Neural progenitor cell (in vitro differentiated cells): ENCODE measurements around the gene PCNX2. TPM values are rescaled to one million over a fixed set of nuclear protein-coding genes. Genes with fewer than 3 reads are reported as not detected.
A peak's percentile ranks its signal among the peaks of the same experiment; 100 is the strongest.

Experiments
- DNase-seq: peaks from one replicate; pipeline ENCODE4 v3.0.0-alpha.2; 2016; ENCODE audit warnings: low spot score
- H2AFZ ChIP-seq: fragments of 200-600 bp; sonication (generic); replicated peaks from 2 replicates; pipeline ENCODE4 v1.6.1; 2016; ENCODE audit warnings: antibody characterized with exemption
- H3F3A ChIP-seq: fragments of 200-600 bp; sonication (generic); 2 replicates; pipeline ENCODE4 v1.6.1; 2016; ENCODE audit warnings: antibody characterized with exemption, low read depth
- H3K27ac ChIP-seq: fragments of 200-600 bp; sonication (generic); 2 replicates; pipeline ENCODE4 v1.5.1; 2016; ENCODE audit warnings: mild to moderate bottlenecking
- H3K27me3 ChIP-seq: fragments of 200-600 bp; sonication (generic); 2 replicates; pipeline ENCODE4 v1.6.1; 2016; ENCODE audit warnings: mild to moderate bottlenecking, moderate library complexity
- H3K36me3 ChIP-seq: fragments of 200-600 bp; sonication (generic); 2 replicates; pipeline ENCODE4 v1.5.1; 2016
- H3K4me1 ChIP-seq: fragments of 200-600 bp; sonication (generic); 2 replicates; pipeline ENCODE4 v1.6.1; 2016; ENCODE audit warnings: mixed run types
- H3K4me2 ChIP-seq: fragments of 200-600 bp; sonication (generic); 2 replicates; pipeline ENCODE4 v1.6.1; 2016
- H3K4me3 ChIP-seq: fragments of 200-600 bp; sonication (generic); 2 replicates; pipeline ENCODE4 v1.5.1; 2016
- H3K79me2 ChIP-seq: fragments of 200-600 bp; sonication (generic); 2 replicates; pipeline ENCODE4 v1.6.1; 2016; ENCODE audit warnings: low read depth
- H3K9ac ChIP-seq: fragments of 200-600 bp; sonication (generic); 2 replicates; pipeline ENCODE4 v1.6.1; 2016
- H3K9me3 ChIP-seq: fragments of 200-600 bp; sonication (generic); 2 replicates; pipeline ENCODE4 v1.5.1; 2016; ENCODE audit warnings: low read depth
- H4K20me1 ChIP-seq: fragments of 200-600 bp; sonication (generic); 2 replicates; pipeline ENCODE4 v1.6.1; 2016; ENCODE audit warnings: low read depth
- H3K27ac Mint-ChIP-seq: 3 replicates; pipeline ENCODE4 v1.8.0; 2021; ENCODE audit warnings: mixed read lengths
- H3K27me3 Mint-ChIP-seq: 2 replicates; pipeline ENCODE4 v1.8.0; 2022; ENCODE audit warnings: low read depth, mild to moderate bottlenecking, inconsistent platforms, moderate library complexity, mixed read lengths; ENCODE audit not compliant: insufficient read depth
- H3K36me3 Mint-ChIP-seq: 3 replicates; pipeline ENCODE4 v1.8.0; 2021; ENCODE audit warnings: mixed read lengths
- H3K4me1 Mint-ChIP-seq: 3 replicates; pipeline ENCODE4 v1.8.0; 2021; ENCODE audit warnings: mixed read lengths
- H3K4me3 Mint-ChIP-seq: 3 replicates; pipeline ENCODE4 v1.8.0; 2021; ENCODE audit warnings: mild to moderate bottlenecking, moderate library complexity, mixed read lengths
- H3K9me3 Mint-ChIP-seq: 3 replicates; pipeline ENCODE4 v1.8.0; 2020; ENCODE audit warnings: mixed read lengths
- EZH2 ChIP-seq: fragments of 200-600 bp; sonication (generic); IDR thresholded peaks from 2 replicates; pipeline ENCODE4 v1.6.1; 2017; ENCODE audit warnings: antibody characterized with exemption, mild to moderate bottlenecking, moderate library complexity
- EZH2phosphoT487 ChIP-seq: fragments of 200-600 bp; sonication (generic); IDR thresholded peaks from 2 replicates; pipeline ENCODE4 v1.6.1; 2017; ENCODE audit warnings: antibody characterized with exemption
- total RNA-seq: library from RNA; depleted of rRNA; stranded (reverse); fragments of >200 nt; gene quantifications from 2 replicates; pipeline ENCODE4 v1.2.3, GENCODE V29; 2015; ENCODE audit warnings: low replicate concordance
- TF ChIP-seq, protein P1 (sequence below): fragments of 200-600 bp; sonication (generic); IDR thresholded peaks from 2 replicates; pipeline ENCODE4 v1.5.1; 2017; ENCODE audit warnings: antibody characterized with exemption, mild to moderate bottlenecking

The PCNX2 gene, protein sequence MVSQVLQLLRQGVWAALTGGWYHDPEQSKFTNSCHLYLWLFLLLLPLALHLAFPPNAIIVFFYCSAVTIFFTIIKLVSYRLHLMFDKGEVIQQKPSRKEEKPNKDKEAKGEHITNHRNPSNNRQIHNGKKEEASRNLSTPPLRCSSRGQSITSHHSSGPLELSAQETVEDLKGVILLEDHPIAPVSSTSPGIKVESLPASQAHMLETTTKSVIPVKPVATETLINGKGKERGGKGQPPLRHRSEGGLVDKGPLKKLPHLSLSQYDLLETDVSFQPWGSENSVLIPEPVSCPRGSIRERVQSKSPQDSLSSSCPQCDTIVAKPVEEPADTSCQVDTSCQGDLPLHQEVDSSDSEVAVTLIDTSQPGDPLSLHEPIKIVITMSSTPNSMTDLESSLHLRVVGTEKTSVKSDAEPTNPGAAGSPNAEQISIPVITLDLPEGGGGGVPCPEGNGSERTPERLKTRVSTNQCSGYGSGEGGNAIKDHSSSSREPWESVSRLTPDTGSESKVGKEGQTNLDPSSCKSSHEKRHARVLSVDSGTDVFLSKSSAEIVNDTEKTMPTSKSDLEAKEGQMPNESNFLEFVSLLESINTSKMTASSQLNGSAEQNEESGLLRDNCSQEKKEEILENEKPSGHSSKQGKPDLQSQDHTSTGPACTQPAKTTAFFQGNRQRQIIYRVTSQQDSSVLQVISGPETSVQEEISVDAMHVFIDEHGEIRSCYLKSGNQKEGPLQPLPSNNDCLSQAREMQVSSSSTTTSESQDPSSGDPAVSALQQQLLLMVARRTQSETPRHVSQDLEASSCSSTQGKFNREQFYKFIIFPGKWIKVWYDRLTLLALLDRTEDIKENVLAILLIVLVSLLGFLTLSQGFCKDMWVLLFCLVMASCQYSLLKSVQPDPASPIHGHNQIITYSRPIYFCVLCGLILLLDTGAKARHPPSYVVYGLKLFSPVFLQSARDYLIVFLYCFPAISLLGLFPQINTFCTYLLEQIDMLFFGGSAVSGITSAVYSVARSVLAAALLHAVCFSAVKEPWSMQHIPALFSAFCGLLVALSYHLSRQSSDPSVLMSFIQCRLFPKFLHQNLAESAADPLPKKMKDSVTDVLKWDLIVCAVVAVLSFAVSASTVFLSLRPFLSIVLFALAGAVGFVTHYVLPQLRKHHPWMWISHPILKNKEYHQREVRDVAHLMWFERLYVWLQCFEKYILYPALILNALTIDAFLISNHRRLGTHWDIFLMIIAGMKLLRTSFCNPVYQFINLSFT (N-terminal part only)
- total RNA-seq: 26.2 and 30.8 TPM in 2 replicates

DNA sequence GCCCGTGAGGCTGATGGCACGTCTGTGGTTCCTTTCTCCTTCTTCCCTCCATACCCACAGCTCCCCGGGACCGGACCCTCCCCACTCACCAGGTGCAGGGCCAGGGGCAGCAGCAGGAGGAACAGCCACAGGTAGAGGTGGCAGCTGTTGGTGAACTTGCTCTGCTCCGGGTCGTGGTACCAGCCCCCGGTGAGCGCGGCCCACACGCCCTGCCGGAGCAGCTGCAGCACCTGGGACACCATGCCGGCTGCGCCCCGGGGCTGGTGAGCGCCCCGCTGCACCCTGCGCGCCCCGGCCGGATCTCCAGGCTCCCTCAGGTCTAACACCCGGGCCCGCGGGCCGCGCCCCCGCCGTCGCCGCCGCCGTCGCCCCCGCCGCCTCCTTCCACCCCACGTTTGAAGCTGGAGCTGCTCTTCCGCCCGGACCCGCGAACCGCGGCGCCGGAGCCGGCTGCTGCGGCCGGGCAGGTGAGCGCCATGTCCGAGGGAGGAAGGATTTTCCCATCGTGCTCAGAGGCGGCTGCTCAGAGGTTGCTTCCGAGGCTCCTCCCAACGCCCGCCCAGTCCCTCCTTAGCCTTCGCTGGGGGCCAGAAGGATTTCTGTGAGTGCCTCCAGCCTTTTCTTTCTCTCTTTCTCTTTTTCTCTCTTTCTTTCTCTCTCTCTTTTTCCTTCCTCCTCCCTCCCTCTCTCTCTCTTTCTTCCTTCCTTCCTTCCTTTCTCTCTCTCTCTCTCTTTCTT lies at the start of gene PCNX2:
TSS of gene PCNX2 (minus strand) at position 489 of the 738 bp plus-strand sequence. CDS start at position 242, 247 bp downstream.
- Mint-ChIP-seq H3K27me3 (peaks cover 2% of the 10 kb centered on the region), H3K36me3 (no peaks in the 10 kb centered on the region), H3K4me1 (peaks cover 14% of the 10 kb centered on the region), H3K9me3 (no peaks in the 10 kb centered on the region), H3K4me3 (peak within 1 kb of the TSS; percentile 91), H3K27ac (no peak within 1 kb of the TSS)
- Histone ChIP-seq H3K27ac (no peak within 1 kb of the TSS), H3K4me1 (peaks cover 10% of the 10 kb centered on the region), H4K20me1 (peaks cover 24% of the 10 kb centered on the region), H3K79me2 (peaks cover 47% of the 10 kb centered on the region), H3K36me3 (no peaks in the 10 kb centered on the region), H3K27me3 (no peaks in the 10 kb centered on the region), H2AFZ (peak within 1 kb of the TSS; percentile 86), H3K9me3 (no peaks in the 10 kb centered on the region), H3K4me3 (peak within 1 kb of the TSS; percentile 81), H3F3A (peaks cover 6% of the 10 kb centered on the region), H3K9ac (no peak within 1 kb of the TSS), H3K4me2 (peak within 1 kb of the TSS; percentile 89)
- TF ChIP-seq EZH2phosphoT487 (no peak), EZH2 (no peak)
- TF ChIP-seq, protein P1, sequence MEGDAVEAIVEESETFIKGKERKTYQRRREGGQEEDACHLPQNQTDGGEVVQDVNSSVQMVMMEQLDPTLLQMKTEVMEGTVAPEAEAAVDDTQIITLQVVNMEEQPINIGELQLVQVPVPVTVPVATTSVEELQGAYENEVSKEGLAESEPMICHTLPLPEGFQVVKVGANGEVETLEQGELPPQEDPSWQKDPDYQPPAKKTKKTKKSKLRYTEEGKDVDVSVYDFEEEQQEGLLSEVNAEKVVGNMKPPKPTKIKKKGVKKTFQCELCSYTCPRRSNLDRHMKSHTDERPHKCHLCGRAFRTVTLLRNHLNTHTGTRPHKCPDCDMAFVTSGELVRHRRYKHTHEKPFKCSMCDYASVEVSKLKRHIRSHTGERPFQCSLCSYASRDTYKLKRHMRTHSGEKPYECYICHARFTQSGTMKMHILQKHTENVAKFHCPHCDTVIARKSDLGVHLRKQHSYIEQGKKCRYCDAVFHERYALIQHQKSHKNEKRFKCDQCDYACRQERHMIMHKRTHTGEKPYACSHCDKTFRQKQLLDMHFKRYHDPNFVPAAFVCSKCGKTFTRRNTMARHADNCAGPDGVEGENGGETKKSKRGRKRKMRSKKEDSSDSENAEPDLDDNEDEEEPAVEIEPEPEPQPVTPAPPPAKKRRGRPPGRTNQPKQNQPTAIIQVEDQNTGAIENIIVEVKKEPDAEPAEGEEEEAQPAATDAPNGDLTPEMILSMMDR: no peak
- DNase-seq: peak; percentile 85

DNA sequence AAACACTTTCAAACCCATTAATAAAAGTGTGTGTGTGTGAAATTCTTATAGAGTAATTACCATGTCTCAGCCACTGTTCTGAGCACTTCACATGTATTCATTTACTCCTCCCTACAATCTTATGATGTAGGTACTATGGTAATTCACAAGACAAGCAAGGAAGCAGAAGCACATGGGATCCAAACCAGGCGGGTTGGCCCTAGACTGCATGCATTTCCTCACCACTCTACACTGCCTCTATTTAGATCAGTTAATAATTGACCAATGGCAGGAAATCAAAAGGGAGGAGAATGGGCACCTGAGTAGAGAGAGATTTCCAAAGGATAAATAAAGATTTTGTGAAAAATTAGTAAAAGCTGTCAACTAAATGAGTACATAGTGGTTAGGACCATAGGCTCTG lies 47.7 kb upstream of the PCNX2 start:
- no peak overlapping the region for H3K4me3 Mint-ChIP-seq
- H3K36me3 Mint-ChIP-seq: no peaks in the 10 kb centered on the region
- no peak overlapping the region for H3K27ac ChIP-seq
- H3K9me3 ChIP-seq: no peaks in the 10 kb centered on the region
- no peak overlapping the region for H3K4me3 ChIP-seq
- H2AFZ ChIP-seq: no peak overlapping the region
- peaks cover 2% of the 10 kb centered on the region for H3K27me3 Mint-ChIP-seq
- H3K36me3 ChIP-seq: no peaks in the 10 kb centered on the region
- no peaks in the 10 kb centered on the region for H3K27me3 ChIP-seq
- no peak for TF ChIP-seq EZH2
- TF ChIP-seq, protein P1: no peak
- TF ChIP-seq EZH2phosphoT487: no peak
- H3K4me1 Mint-ChIP-seq: peaks cover 29% of the 10 kb centered on the region
- H3K9ac ChIP-seq: no peak overlapping the region
- H3K79me2 ChIP-seq: no peaks in the 10 kb centered on the region
- no peaks in the 10 kb centered on the region for H4K20me1 ChIP-seq
- peaks cover 5% of the 10 kb centered on the region for H3K4me1 ChIP-seq
- no peak for DNase-seq
- no peaks in the 10 kb centered on the region for H3F3A ChIP-seq
- H3K9me3 Mint-ChIP-seq: peaks cover 5% of the 10 kb centered on the region
- H3K27ac Mint-ChIP-seq: no peak overlapping the region
- no peak overlapping the region for H3K4me2 ChIP-seq

DNA sequence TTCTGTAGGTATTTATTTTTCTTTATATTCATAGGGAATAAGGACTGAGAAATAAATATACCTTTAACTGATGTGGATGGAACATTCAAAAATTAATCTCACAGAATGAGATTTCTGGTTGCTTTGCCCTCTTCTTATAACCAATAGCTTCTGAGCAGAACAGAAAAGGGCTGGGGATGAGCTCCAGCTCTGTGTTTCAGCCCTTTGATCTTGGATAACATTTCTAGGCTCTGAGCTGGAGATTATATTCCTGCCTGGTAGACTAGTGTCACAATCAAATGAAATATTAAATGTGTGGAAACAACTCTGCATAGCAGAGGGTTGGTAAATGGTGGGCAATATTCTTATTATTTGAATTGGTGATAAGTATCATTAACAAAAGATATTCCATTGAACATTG lies 46.6 kb upstream of the PCNX2 start:
- Histone ChIP-seq H3K79me2 (no peaks in the 10 kb centered on the region), H3K9me3 (no peaks in the 10 kb centered on the region)

More for the DNA sequence above, 46.6 kb upstream of the PCNX2 start:
- no peak for DNase-seq
- no peaks in the 10 kb centered on the region for H3K36me3 ChIP-seq
- H4K20me1 ChIP-seq: no peaks in the 10 kb centered on the region
- Mint-ChIP-seq H3K27me3 (peaks cover 4% of the 10 kb centered on the region), H3K36me3 (no peaks in the 10 kb centered on the region), H3K4me1 (peaks cover 34% of the 10 kb centered on the region), H3K27ac (no peak overlapping the region), H3K9me3 (peaks cover 5% of the 10 kb centered on the region), H3K4me3 (no peak overlapping the region)
- no peak overlapping the region for H3K9ac ChIP-seq
- H3F3A ChIP-seq: no peaks in the 10 kb centered on the region
- no peak overlapping the region for H3K27ac ChIP-seq
- no peaks in the 10 kb centered on the region for H3K27me3 ChIP-seq
- H3K4me2 ChIP-seq: no peak overlapping the region
- H2AFZ ChIP-seq: no peak overlapping the region
- peaks cover 5% of the 10 kb centered on the region for H3K4me1 ChIP-seq
- TF ChIP-seq, protein P1: no peak
- TF ChIP-seq EZH2phosphoT487: no peak
- TF ChIP-seq EZH2: no peak
- H3K4me3 ChIP-seq: no peak overlapping the region
